Hindlimb muscle (tissue), 1 donor: ENCODE data around the gene CCNY. TPM values are rescaled to one million over a fixed set of nuclear protein-coding genes. Genes with fewer than 3 reads are reported as not detected.

ENCODE experiments used
- DNase-seq: peaks from one replicate; pipeline ENCODE4 v3.0.0-alpha.2; 2013
- polyA plus RNA-seq: library from polyadenylated mRNA; unstranded; fragments of 120-200 nt; gene quantifications from one replicate; pipeline ENCODE4 v1.2.1, GENCODE V29; 2013; ENCODE audit not compliant: insufficient read length

CCNY gene
- polyA plus RNA-seq, 1 donor, result 86.3 TPM

- DNase-seq, result no peak
These were observed 258.8 kb downstream of the CCNY start for GRCh38 chr10:35595106-35595505.

GRCh38 chr10:35598379-35598778 is 262.1 kb downstream of the CCNY start:
- DNase-seq, result no peak

GRCh38 chr10:35600193-35600592 is 263.9 kb downstream of the CCNY start:
- DNase-seq, result no peak

DNA sequence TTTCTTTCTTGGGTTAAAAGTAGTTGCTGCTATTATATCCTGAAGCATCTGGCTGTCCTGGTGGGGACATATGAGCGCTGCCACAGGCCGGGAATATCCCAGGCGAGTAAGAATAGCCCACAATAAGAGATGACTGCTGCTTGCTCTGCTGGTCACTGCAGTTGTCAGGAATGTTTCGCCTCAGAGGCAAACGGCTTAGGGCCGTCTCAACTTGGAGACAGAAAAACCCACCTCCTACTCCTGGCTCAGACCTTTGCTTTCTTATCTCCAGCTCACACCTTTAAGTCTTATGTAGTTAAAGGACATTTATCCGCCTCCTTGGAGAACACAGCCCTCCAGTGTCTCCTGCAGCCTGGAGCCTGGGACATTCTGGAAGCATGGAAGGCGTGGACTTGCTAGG is 268.9 kb downstream of the CCNY start, which contains the start of gene GJD4:
TSS of gene GJD4 (plus strand) at position 151 of the 400 bp plus-strand sequence. CDS start at position 378, 227 bp downstream.
- DNase-seq, result no peak

GRCh38 chr10:35606430-35606829 is 270.1 kb downstream of the CCNY start:
- DNase-seq, result no peak

DNA sequence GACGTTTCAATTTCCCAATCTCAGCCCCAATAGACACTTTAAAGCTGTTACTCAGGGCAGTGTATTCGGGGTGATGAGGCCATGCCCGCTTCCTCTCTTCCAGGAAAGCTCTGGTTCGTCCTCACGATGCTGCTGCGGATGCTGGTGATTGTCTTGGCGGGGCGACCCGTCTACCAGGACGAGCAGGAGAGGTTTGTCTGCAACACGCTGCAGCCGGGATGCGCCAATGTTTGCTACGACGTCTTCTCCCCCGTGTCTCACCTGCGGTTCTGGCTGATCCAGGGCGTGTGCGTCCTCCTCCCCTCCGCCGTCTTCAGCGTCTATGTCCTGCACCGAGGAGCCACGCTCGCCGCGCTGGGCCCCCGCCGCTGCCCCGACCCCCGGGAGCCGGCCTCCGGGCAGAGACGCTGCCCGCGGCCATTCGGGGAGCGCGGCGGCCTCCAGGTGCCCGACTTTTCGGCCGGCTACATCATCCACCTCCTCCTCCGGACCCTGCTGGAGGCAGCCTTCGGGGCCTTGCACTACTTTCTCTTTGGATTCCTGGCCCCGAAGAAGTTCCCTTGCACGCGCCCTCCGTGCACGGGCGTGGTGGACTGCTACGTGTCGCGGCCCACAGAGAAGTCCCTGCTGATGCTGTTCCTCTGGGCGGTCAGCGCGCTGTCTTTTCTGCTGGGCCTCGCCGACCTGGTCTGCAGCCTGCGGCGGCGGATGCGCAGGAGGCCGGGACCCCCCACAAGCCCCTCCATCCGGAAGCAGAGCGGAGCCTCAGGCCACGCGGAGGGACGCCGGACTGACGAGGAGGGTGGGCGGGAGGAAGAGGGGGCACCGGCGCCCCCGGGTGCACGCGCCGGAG is 271.4 kb downstream of the CCNY start:
- no peak for DNase-seq

DNA sequence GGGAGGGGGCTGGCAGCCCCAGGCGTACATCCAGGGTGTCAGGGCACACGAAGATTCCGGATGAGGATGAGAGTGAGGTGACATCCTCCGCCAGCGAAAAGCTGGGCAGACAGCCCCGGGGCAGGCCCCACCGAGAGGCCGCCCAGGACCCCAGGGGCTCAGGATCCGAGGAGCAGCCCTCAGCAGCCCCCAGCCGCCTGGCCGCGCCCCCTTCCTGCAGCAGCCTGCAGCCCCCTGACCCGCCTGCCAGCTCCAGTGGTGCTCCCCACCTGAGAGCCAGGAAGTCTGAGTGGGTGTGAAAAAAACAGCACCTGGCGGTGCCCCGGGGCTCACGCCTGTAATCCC is 272.0 kb downstream of the CCNY start:
- no peak for DNase-seq

GRCh38 chr10:35611750-35612149 is 275.4 kb downstream of the CCNY start:
- no peak for DNase-seq

GRCh38 chr10:35612385-35613106 is 276.2 kb downstream of the CCNY start:
- no peak for DNase-seq

DNA sequence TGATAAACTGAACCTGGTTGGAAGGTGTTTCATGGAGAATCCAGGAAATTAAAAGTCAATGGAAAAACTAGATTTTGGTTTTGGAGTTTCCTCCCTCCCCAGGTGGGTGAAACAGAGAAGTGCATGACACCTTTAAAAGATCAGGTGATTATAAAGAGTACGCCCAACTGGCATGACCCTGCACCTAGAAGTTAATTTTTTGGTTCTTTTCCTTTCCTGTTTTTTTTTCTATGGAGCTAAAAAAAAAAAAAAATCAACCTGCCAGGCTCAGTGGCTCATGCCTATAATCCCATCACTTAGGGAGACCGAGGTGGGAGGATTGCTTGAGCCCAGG is 276.8 kb downstream of the CCNY start:
- no peak for DNase-seq

GRCh38 chr10:35613597-35614226 is 277.4 kb downstream of the CCNY start:
- no peak for DNase-seq

DNA sequence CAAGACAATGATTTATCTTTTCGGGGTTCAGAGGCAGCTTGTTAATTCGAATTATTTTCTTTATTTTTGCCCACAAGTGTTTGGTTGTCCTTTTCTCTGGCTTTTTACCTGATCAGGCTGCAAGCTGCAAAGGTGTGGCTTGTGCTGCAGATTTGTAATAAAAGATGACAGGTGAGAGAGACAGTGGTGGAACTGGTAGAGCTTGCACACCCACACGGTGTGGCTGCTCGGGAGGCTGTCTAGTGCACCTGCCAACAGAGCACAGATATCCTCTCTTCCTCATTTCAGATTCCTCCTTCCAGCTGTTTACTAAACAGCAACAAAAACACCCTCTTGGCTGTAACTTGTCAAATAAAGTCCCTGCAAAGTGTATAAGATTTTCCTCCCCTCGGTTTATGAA is 278.0 kb downstream of the CCNY start:
- no peak for DNase-seq

Other genes starting within 250 kb of the CCNY start
- gene CUL2, start 246.2 kb upstream of the CCNY start, polyA plus RNA-seq, result 39.3 TPM
- 46.0 TPM for gene CREM, start 209.7 kb upstream of the CCNY start, polyA plus RNA-seq